H9 (cell line): ENCODE data around the gene SCGB1A1. TPM values are rescaled to one million over a fixed set of nuclear protein-coding genes. Genes with fewer than 3 reads are reported as not detected.
A peak's percentile ranks its signal among the peaks of the same experiment; 100 is the strongest.

ENCODE experiments used
- DNase-seq: peaks from one replicate; pipeline ENCODE4 v3.0.0-alpha.2; 2017
- H2AFZ ChIP-seq: one replicate; pipeline ENCODE4 v1.6.1; 2013; ENCODE audit warnings: mild to moderate bottlenecking, low read length, control low read depth, moderate library complexity
- H2AK5ac ChIP-seq: 2 replicates; pipeline ENCODE4 v1.6.1; 2013; ENCODE audit warnings: low read length, control low read depth, mixed read lengths; ENCODE audit not compliant: insufficient read length
- H2BK120ac ChIP-seq: one replicate; pipeline ENCODE4 v1.6.1; 2013; ENCODE audit warnings: low read depth, mild to moderate bottlenecking, low read length, control low read depth, inconsistent platforms; ENCODE audit not compliant: poor library complexity, severe bottlenecking
- H2BK12ac ChIP-seq: 2 replicates; pipeline ENCODE4 v1.6.1; 2013; ENCODE audit warnings: low read length, control low read depth, mixed read lengths, low read depth; ENCODE audit not compliant: insufficient read length
- H2BK15ac ChIP-seq: 2 replicates; pipeline ENCODE4 v1.6.1; 2013; ENCODE audit warnings: low read depth, low read length, control low read depth
- H2BK20ac ChIP-seq: one replicate; pipeline ENCODE4 v1.6.1; 2013; ENCODE audit warnings: low read depth, mild to moderate bottlenecking, low read length, control low read depth, inconsistent platforms; ENCODE audit not compliant: poor library complexity, severe bottlenecking
- H2BK5ac ChIP-seq: 2 replicates; pipeline ENCODE4 v1.6.1; 2013; ENCODE audit warnings: low read length, control low read depth, mixed read lengths; ENCODE audit not compliant: insufficient read length
- H3K14ac ChIP-seq: 2 replicates; pipeline ENCODE4 v1.6.1; 2013; ENCODE audit warnings: low read length, control low read depth; ENCODE audit not compliant: insufficient read depth
- H3K18ac ChIP-seq: 2 replicates; pipeline ENCODE4 v1.6.1; 2013; ENCODE audit warnings: low read depth, mild to moderate bottlenecking, mixed read lengths, low read length, control low read depth; ENCODE audit not compliant: insufficient read length
- H3K23ac ChIP-seq: 2 replicates; pipeline ENCODE4 v1.6.1; 2013; ENCODE audit warnings: low read length, control low read depth, mixed read lengths, low read depth; ENCODE audit not compliant: insufficient read length
- H3K23me2 ChIP-seq: 2 replicates; pipeline ENCODE4 v1.6.1; 2013; ENCODE audit warnings: low read depth, mild to moderate bottlenecking, mixed read lengths, low read length, control low read depth; ENCODE audit not compliant: insufficient read length, poor library complexity, severe bottlenecking
- H3K27ac ChIP-seq: 2 replicates; pipeline ENCODE4 v1.5.1; 2013; ENCODE audit warnings: low read length, control low read depth, mixed read lengths, low read depth; ENCODE audit not compliant: insufficient read length
- H3K27me3 ChIP-seq: 2 replicates; pipeline ENCODE4 v1.6.1; 2013; ENCODE audit warnings: low read length, control low read depth, inconsistent platforms; ENCODE audit not compliant: insufficient read depth
- H3K4ac ChIP-seq: 2 replicates; pipeline ENCODE4 v1.6.1; 2013; ENCODE audit warnings: low read depth, mild to moderate bottlenecking, control low read depth, inconsistent platforms, low read length, moderate library complexity
- H3K4me1 ChIP-seq: 2 replicates; pipeline ENCODE4 v1.6.1; 2013; ENCODE audit warnings: low read length, control low read depth, inconsistent platforms; ENCODE audit not compliant: insufficient read depth
- H3K4me2 ChIP-seq: 2 replicates; pipeline ENCODE4 v1.6.1; 2013; ENCODE audit warnings: low read length, control low read depth, mixed read lengths; ENCODE audit not compliant: insufficient read length, insufficient read depth
- H3K56ac ChIP-seq: 2 replicates; pipeline ENCODE4 v1.6.1; 2013; ENCODE audit warnings: low read depth, mild to moderate bottlenecking, mixed read lengths, low read length, control low read depth; ENCODE audit not compliant: insufficient read length
- H3K79me1 ChIP-seq: 2 replicates; pipeline ENCODE4 v1.6.1; 2013; ENCODE audit warnings: low read depth, mild to moderate bottlenecking, moderate library complexity, low read length, control low read depth, inconsistent platforms; ENCODE audit not compliant: insufficient read depth, poor library complexity, severe bottlenecking
- H3K79me2 ChIP-seq: 2 replicates; pipeline ENCODE4 v1.6.1; 2013; ENCODE audit warnings: low read length, control low read depth, inconsistent platforms; ENCODE audit not compliant: insufficient read depth
- H3K9ac ChIP-seq: 2 replicates; pipeline ENCODE4 v1.6.1; 2013; ENCODE audit warnings: low read length, control low read depth, mixed read lengths; ENCODE audit not compliant: insufficient read length; ENCODE audit errors: extremely low read depth
- H3K9me3 ChIP-seq: one replicate; pipeline ENCODE4 v1.6.1; 2013; ENCODE audit warnings: low read depth, low read length, inconsistent platforms; ENCODE audit not compliant: control insufficient read depth
- H3T11ph ChIP-seq: one replicate; pipeline ENCODE4 v1.6.1; 2013; ENCODE audit warnings: mild to moderate bottlenecking, low read length, control low read depth, inconsistent platforms
- H4K20me1 ChIP-seq: one replicate; pipeline ENCODE4 v1.6.1; 2013; ENCODE audit not compliant: control insufficient read depth, insufficient read length, insufficient read depth
- H4K5ac ChIP-seq: 2 replicates; pipeline ENCODE4 v1.6.1; 2013; ENCODE audit warnings: low read depth, mild to moderate bottlenecking, mixed read lengths, low read length, control low read depth; ENCODE audit not compliant: insufficient read length
- H4K8ac ChIP-seq: replicated peaks from 2 replicates; pipeline ENCODE4 v1.6.1; 2013; ENCODE audit warnings: low read length, control low read depth, mixed read lengths, low read depth; ENCODE audit not compliant: insufficient read length
- H4K91ac ChIP-seq: 2 replicates; pipeline ENCODE4 v1.6.1; 2013; ENCODE audit warnings: low read depth, mild to moderate bottlenecking, moderate library complexity, mixed read lengths, low read length, control low read depth; ENCODE audit not compliant: insufficient read length
- H3K27ac Mint-ChIP-seq, 3 experiments: 2 replicates in 2 of 3; 3 replicates in 1 of 3; pipeline ENCODE4 v1.8.0; 2020 to 2021; ENCODE audit warnings: mixed read lengths in 3 of 3, mild to moderate bottlenecking in 1 of 3, moderate library complexity in 1 of 3
- H3K27me3 Mint-ChIP-seq: 2 replicates; pipeline ENCODE4 v1.8.0; 2021; ENCODE audit warnings: low read depth, mild to moderate bottlenecking, moderate library complexity, mixed read lengths
- H3K36me3 Mint-ChIP-seq, 3 experiments: 2 replicates in 2 of 3; 3 replicates in 1 of 3; pipeline ENCODE4 v1.8.0; 2020 to 2021; ENCODE audit warnings: low read depth in 3 of 3, mixed read lengths in 3 of 3; ENCODE audit not compliant: insufficient read depth in 1 of 3
- H3K4me1 Mint-ChIP-seq, 2 experiments: 2 replicates each; pipeline ENCODE4 v1.8.0; 2020; ENCODE audit warnings: mixed read lengths in 2 of 2
- H3K4me3 Mint-ChIP-seq, 2 experiments: 2 replicates in 1 of 2; 3 replicates in 1 of 2; pipeline ENCODE4 v1.8.0; 2020 to 2021; ENCODE audit warnings: mild to moderate bottlenecking in 2 of 2, mixed read lengths in 2 of 2, moderate library complexity in 1 of 2
- H3K9me3 Mint-ChIP-seq, 2 experiments: 2 replicates in 1 of 2; 3 replicates in 1 of 2; pipeline ENCODE4 v1.8.0; 2020; ENCODE audit warnings: mild to moderate bottlenecking in 2 of 2, mixed read lengths in 2 of 2, moderate library complexity in 1 of 2
- CTCF ChIP-seq: fragments of 200-600 bp; sonication (generic); conservative IDR thresholded peaks from 3 replicates; pipeline ENCODE4 v1.8.0; 2021; ENCODE audit warnings: antibody characterized with exemption, mild to moderate bottlenecking
- WGBS: extraction: QIAGEN DNeasy Blood & Tissue Kit; methylation state at CpG from one replicate; pipeline ENCODE4 v1.1.7; 2013; ENCODE audit warnings: missing lambda C conversion rate, low lambda C conversion rate, mixed read lengths; ENCODE audit not compliant: insufficient read length; ENCODE audit errors: extremely low coverage; 5-methylcytosine and 5-hydroxymethylcytosine counted together
- total RNA-seq: library from RNA; stranded (reverse); gene quantifications from 2 replicates; pipeline ENCODE4 v1.2.1, GENCODE V29; 2021

Gene SCGB1A1
- total RNA-seq, 1 experiment from 2014 or later, result not detected

DNA sequence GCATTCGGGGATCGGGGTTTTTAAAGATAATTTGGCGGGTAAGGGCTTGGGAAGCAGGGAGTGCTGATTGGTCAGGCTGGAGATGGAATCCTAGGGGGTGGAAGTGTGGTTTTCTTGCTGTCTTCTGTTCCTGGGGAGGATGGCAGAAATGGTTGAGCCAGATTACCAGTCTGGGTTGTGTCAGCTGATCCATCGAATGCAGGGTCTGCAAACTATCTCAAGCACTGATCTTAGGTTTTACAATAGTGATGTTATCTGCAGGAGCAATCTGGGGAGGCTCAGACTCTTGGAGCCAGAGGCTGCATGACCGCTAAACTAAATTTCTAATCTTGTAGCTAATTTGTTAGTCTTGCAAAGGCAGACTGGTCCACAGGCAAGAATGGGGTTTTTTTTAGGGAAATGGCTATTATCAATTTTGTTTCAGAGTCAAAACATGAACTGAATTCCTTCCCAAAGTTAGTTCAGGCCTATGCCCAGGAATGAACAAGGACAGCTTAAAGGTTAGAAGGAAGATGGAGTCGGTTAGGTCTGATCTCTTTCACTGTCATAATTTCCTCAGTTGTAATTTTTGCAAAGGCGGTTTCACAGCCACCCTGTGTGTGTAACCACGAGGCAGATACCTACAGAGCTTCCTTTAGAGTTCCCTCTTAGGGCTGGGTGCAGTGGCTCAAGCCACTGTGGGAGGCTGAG lies 10.2 kb downstream of the SCGB1A1 start:
- Histone ChIP-seq H3K56ac (no peak overlapping the region), H3K18ac (no peak overlapping the region), H2BK15ac (no peak overlapping the region), H3K27ac (no peak overlapping the region), H3K79me1 (no peaks in the 10 kb centered on the region), H3T11ph (no peak overlapping the region), H2BK20ac (no peak overlapping the region), H3K4ac (no peak overlapping the region), H2BK5ac (no peak overlapping the region), H2BK120ac (peak overlapping the region; percentile 15), H3K4me2 (no peak overlapping the region), H4K20me1 (no peaks in the 10 kb centered on the region), H3K79me2 (no peaks in the 10 kb centered on the region), H3K9ac (no peak overlapping the region), H3K27me3 (no peaks in the 10 kb centered on the region), H3K4me1 (0 out of 2 replicates have a peak, but pooled peaks cover 3% of the 10 kb centered on the region), H3K23me2 (no peaks in the 10 kb centered on the region), H2AFZ (no peak overlapping the region), H4K91ac (no peak overlapping the region), H2AK5ac (no peak overlapping the region), H2BK12ac (no peak overlapping the region), H4K5ac (no peak overlapping the region), H4K8ac (no peak overlapping the region), H3K23ac (no peak overlapping the region), H3K14ac (no peak overlapping the region), H3K9me3 (no peaks in the 10 kb centered on the region)
- Mint-ChIP-seq H3K27ac (no peak overlapping the region), H3K4me1 (peaks cover 17 to 24% of the 10 kb centered on the region in 2 experiments), H3K27me3 (peaks cover 33% of the 10 kb centered on the region), H3K9me3 (peaks cover 2 to 4% of the 10 kb centered on the region in 2 experiments; a peak in 4 of 5 replicates), H3K36me3 (peaks cover 0 to 4% (median 0%) of the 10 kb centered on the region in 3 experiments; a peak in 1 of 7 replicates), H3K4me3 (no peak overlapping the region)
- no peak for TF ChIP-seq CTCF
- no CpG with 5 or more reads among the region's 8 CpGs for WGBS
- DNase-seq, result no peak
